IMR-90 (cell line): Measurements from ENCODE around the gene LEF1. TPM values are rescaled to one million over a fixed set of nuclear protein-coding genes. Genes with fewer than 3 reads are reported as not detected.

ENCODE experiments used
- ATAC-seq: fragments of 200-7000 bp; cut with Tn5 transposase; 2 replicates; pipeline ENCODE4 v1.9.1; 2020; ENCODE audit warnings: low read depth, mild to moderate bottlenecking, moderate library complexity
- BruUV-seq: library from RNA; stranded (reverse); fragments of 400-500 nt; replicated peaks from 2 replicates; lab custom pipeline; 2021; lab: Mats Ljungman, UMichigan
- CTCF ChIA-PET: fragments of 300-600 bp; formaldehyde crosslinking; extraction: SDS; loops from one replicate; lab custom pipeline; 2021; ENCODE audit warnings: antibody characterized with exemption; lab: Yijun Ruan, JAX
- POLR2A ChIA-PET: fragments of 300-600 bp; sonication (Branson Sonifier 250); formaldehyde crosslinking; loops from one replicate; lab custom pipeline; 2022; ENCODE audit warnings: antibody characterized with exemption; ENCODE audit not compliant: unreplicated experiment; lab: Charles Lee
- DNase-seq: peaks from one replicate; pipeline ENCODE4 v3.0.0; 2013
- H2AFZ ChIP-seq: replicated peaks from 2 replicates; pipeline ENCODE3; 2013; ENCODE audit warnings: low read length, mild to moderate bottlenecking; ENCODE audit not compliant: poor library complexity
- H2AK5ac ChIP-seq: 2 replicates; pipeline ENCODE4 v1.6.1; 2013; ENCODE audit warnings: low read depth, low read length, inconsistent platforms
- H2AK9ac ChIP-seq: replicated peaks from 2 replicates; pipeline ENCODE3; 2013; ENCODE audit warnings: mild to moderate bottlenecking, low read depth, low read length, moderate library complexity; ENCODE audit not compliant: poor library complexity
- H2BK120ac ChIP-seq: 2 replicates; pipeline ENCODE4 v1.6.1; 2013; ENCODE audit warnings: low read depth, low read length, inconsistent platforms
- H2BK15ac ChIP-seq: 3 replicates; pipeline ENCODE4 v1.6.1; 2013; ENCODE audit warnings: low read depth, low read length, inconsistent platforms
- H2BK20ac ChIP-seq: 2 replicates; pipeline ENCODE4 v1.6.1; 2013; ENCODE audit warnings: low read depth, mild to moderate bottlenecking, inconsistent platforms, low read length, moderate library complexity
- H2BK5ac ChIP-seq: 2 replicates; pipeline ENCODE4 v1.6.1; 2013; ENCODE audit warnings: mild to moderate bottlenecking, low read depth, low read length, inconsistent platforms; ENCODE audit not compliant: poor library complexity, severe bottlenecking
- H3K14ac ChIP-seq: replicated peaks from 2 replicates; pipeline ENCODE4 v1.6.1; 2013; ENCODE audit warnings: low read depth, low read length, inconsistent platforms
- H3K18ac ChIP-seq: 2 replicates; pipeline ENCODE4 v1.6.1; 2013; ENCODE audit warnings: low read depth, low read length, control low read depth
- H3K23ac ChIP-seq: 2 replicates; pipeline ENCODE4 v1.6.1; 2013; ENCODE audit warnings: low read depth, low read length, inconsistent platforms
- H3K27ac ChIP-seq: 2 replicates; pipeline ENCODE4 v1.5.1; 2013; ENCODE audit warnings: mild to moderate bottlenecking, control low read depth, low read length; ENCODE audit not compliant: insufficient read depth
- H3K27me3 ChIP-seq: 2 replicates; pipeline ENCODE4 v1.6.1; 2013; ENCODE audit warnings: low read length; ENCODE audit not compliant: control insufficient read depth, insufficient read depth
- H3K36me3 ChIP-seq: 2 replicates; pipeline ENCODE4 v1.6.1; 2013; ENCODE audit warnings: low read length, mixed read lengths; ENCODE audit not compliant: control insufficient read depth, insufficient read depth
- H3K4ac ChIP-seq: 2 replicates; pipeline ENCODE4 v1.6.1; 2013; ENCODE audit warnings: low read depth, low read length, inconsistent platforms
- H3K4me1 ChIP-seq: 2 replicates; pipeline ENCODE4 v1.6.1; 2013; ENCODE audit warnings: low read length, mixed read lengths; ENCODE audit not compliant: control insufficient read depth, insufficient read depth
- H3K4me2 ChIP-seq: 2 replicates; pipeline ENCODE4 v1.6.1; 2013; ENCODE audit warnings: low read depth, mild to moderate bottlenecking, control low read depth, low read length, moderate library complexity
- H3K4me3 ChIP-seq: 2 replicates; pipeline ENCODE4 v1.5.1; 2013; ENCODE audit warnings: low read depth, mild to moderate bottlenecking, control low read depth, low read length, moderate library complexity; ENCODE audit not compliant: insufficient read depth
- H3K56ac ChIP-seq: 2 replicates; pipeline ENCODE4 v1.6.1; 2013; ENCODE audit warnings: low read length, inconsistent platforms; ENCODE audit not compliant: insufficient read depth; ENCODE audit errors: extremely low read depth
- H3K79me1 ChIP-seq, 2 experiments: 2 replicates each; pipeline ENCODE4 v1.6.1; 2013; ENCODE audit warnings: low read length in 2 of 2, inconsistent platforms in 1 of 2, low read depth in 1 of 2
- H3K9ac ChIP-seq: 2 replicates; pipeline ENCODE4 v1.6.1; 2013; ENCODE audit warnings: low read depth, low read length, control low read depth
- H3K9me1 ChIP-seq: 2 replicates; pipeline ENCODE4 v1.6.1; 2013; ENCODE audit warnings: low read length, inconsistent platforms; ENCODE audit not compliant: insufficient read depth
- H3K9me3 ChIP-seq: 2 replicates; pipeline ENCODE4 v1.6.1; 2013; ENCODE audit warnings: low read length; ENCODE audit not compliant: control insufficient read depth, insufficient read depth
- H4K20me1 ChIP-seq: 2 replicates; pipeline ENCODE4 v1.6.1; 2013; ENCODE audit warnings: low read length, inconsistent platforms; ENCODE audit not compliant: insufficient read depth
- H4K5ac ChIP-seq: 2 replicates; pipeline ENCODE4 v1.6.1; 2013; ENCODE audit warnings: mild to moderate bottlenecking, low read depth, low read length, control low read depth
- H4K8ac ChIP-seq, 2 experiments: 2 replicates each; pipeline ENCODE4 v1.6.1; 2013; ENCODE audit warnings: low read depth in 2 of 2, low read length in 2 of 2, control low read depth in 1 of 2, inconsistent platforms in 1 of 2
- H4K91ac ChIP-seq: 2 replicates; pipeline ENCODE4 v1.6.1; 2013; ENCODE audit warnings: low read depth, low read length, inconsistent platforms; ENCODE audit not compliant: insufficient read depth
- BHLHE40 ChIP-seq: fragments of 150-350 bp; IDR thresholded peaks from 2 replicates; pipeline ENCODE4 v1.6.1; 2016; ENCODE audit warnings: mild to moderate bottlenecking, low read depth, low read length
- CEBPB ChIP-seq: IDR thresholded peaks from 2 replicates; pipeline ENCODE4 v1.6.1; 2012; ENCODE audit warnings: low read depth, low read length, improper control_type of control experiment
- CHD1 ChIP-seq: IDR thresholded peaks from 2 replicates; pipeline ENCODE4 v1.6.1; 2012; ENCODE audit warnings: low read depth, low read length, improper control_type of control experiment
- CTCF ChIP-seq: conservative IDR thresholded peaks from 2 replicates; pipeline ENCODE4 v1.5.1; 2012; ENCODE audit warnings: mild to moderate bottlenecking, low read depth, low read length, improper control_type of control experiment
- ELK1 ChIP-seq: fragments of 150-350 bp; IDR thresholded peaks from 2 replicates; pipeline ENCODE4 v1.6.1; 2016; ENCODE audit warnings: low read depth, mild to moderate bottlenecking, low read length, moderate library complexity, borderline replicate concordance
- FOS ChIP-seq: fragments of 150-350 bp; IDR thresholded peaks from 2 replicates; pipeline ENCODE4 v1.6.1; 2016; ENCODE audit warnings: low read depth, low read length
- MAFK ChIP-seq: IDR thresholded peaks from 2 replicates; pipeline ENCODE4 v1.6.1; 2012; ENCODE audit warnings: low read depth, low read length, improper control_type of control experiment
- MAZ ChIP-seq: IDR thresholded peaks from 2 replicates; pipeline ENCODE4 v1.6.1; 2012; ENCODE audit warnings: low read depth, mild to moderate bottlenecking, low read length, improper control_type of control experiment, moderate library complexity, borderline replicate concordance
- MXI1 ChIP-seq: IDR thresholded peaks from 2 replicates; pipeline ENCODE4 v1.6.1; 2012; ENCODE audit warnings: low read depth, mild to moderate bottlenecking, low read length, moderate library complexity, borderline replicate concordance
- NFE2L2 ChIP-seq: fragments of 150-350 bp; IDR thresholded peaks from 2 replicates; pipeline ENCODE4 v1.6.1; 2016; ENCODE audit warnings: low read depth, mild to moderate bottlenecking, low read length
- POLR2A ChIP-seq: IDR thresholded peaks from 2 replicates; pipeline ENCODE4 v1.6.1; 2012; ENCODE audit warnings: mild to moderate bottlenecking, low read depth, low read length
- RAD21 ChIP-seq: IDR thresholded peaks from 2 replicates; pipeline ENCODE4 v1.6.1; 2012; ENCODE audit warnings: low read length, improper control_type of control experiment
- RCOR1 ChIP-seq: IDR thresholded peaks from 2 replicates; pipeline ENCODE4 v1.6.1; 2012; ENCODE audit warnings: mild to moderate bottlenecking, low read length, improper control_type of control experiment; ENCODE audit not compliant: insufficient replicate concordance
- RFX5 ChIP-seq: IDR thresholded peaks from 2 replicates; pipeline ENCODE4 v1.8.0; 2012; ENCODE audit warnings: low read depth, mild to moderate bottlenecking, low read length, moderate library complexity
- SMC3 ChIP-seq: fragments of 150-350 bp; IDR thresholded peaks from 2 replicates; pipeline ENCODE4 v1.6.1; 2016; ENCODE audit warnings: low read depth, mild to moderate bottlenecking, antibody characterized with exemption, low read length, moderate library complexity
- USF2 ChIP-seq: fragments of 150-350 bp; IDR thresholded peaks from 2 replicates; pipeline ENCODE4 v1.6.1; 2017; ENCODE audit warnings: mild to moderate bottlenecking, antibody characterized with exemption, low read length, low read depth
- WGBS, 2 experiments: methylation state at CpG; one replicate each; pipeline versions ENCODE4 v1.1.5 to v1.1.7; 2013; ENCODE audit warnings: missing lambda C conversion rate in 2 of 2; ENCODE audit not compliant: insufficient read length in 1 of 2; ENCODE audit errors: extremely low coverage in 2 of 2; 5-methylcytosine and 5-hydroxymethylcytosine counted together
- dilution Hi-C: fragments of 300-500 bp; cut with HindIII; formaldehyde crosslinking; loops from one replicate; pipeline ENCODE4 v1.14.3; 2018; ENCODE audit warnings: low sequenced_read_pairs; ENCODE audit not compliant: unreplicated experiment
- in situ Hi-C: fragments of 300-500 bp; cut with MboI; formaldehyde crosslinking; loops from 3 replicates; pipeline ENCODE4 v1.14.3; 2019; ENCODE audit warnings: low sequenced_read_pairs, inconsistent platforms, mixed read lengths
- intact Hi-C: fragments of 100-400 bp; cut with micrococcal nuclease; formaldehyde crosslinking; loops from 2 replicates; pipeline ENCODE4 v1.10.0; 2022
- polyA plus RNA-seq, 3 experiments: library from polyadenylated mRNA; depleted of rRNA; stranded (reverse); fragments of >200 nt; gene quantifications; 2 replicates each; pipeline ENCODE4 v1.2.3, GENCODE V29; 2012; ENCODE audit warnings: low replicate concordance in 1 of 3
- total RNA-seq: library from RNA; depleted of rRNA; stranded (reverse); fragments of >200 nt; gene quantifications from 2 replicates; pipeline ENCODE4 v1.2.3, GENCODE V29; 2012

The LEF1 gene
- total and polyA plus RNA-seq, 2 of the 4 experiments (the other 2 are of a cell fraction): 1.7 to 1.8 TPM

GRCh38 chr4:108120789-108121188 lies 47.9 kb downstream of the LEF1 start:
- Histone ChIP-seq H3K18ac (no peak overlapping the region), H3K14ac (no peak overlapping the region), H3K27ac (no peak overlapping the region), H3K27me3 (no peaks in the 10 kb centered on the region), H3K4me3 (no peak overlapping the region), H2BK120ac (no peak overlapping the region), H3K4ac (no peak overlapping the region), H4K5ac (no peak overlapping the region), H3K36me3 (no peaks in the 10 kb centered on the region), H4K20me1 (no peaks in the 10 kb centered on the region), H3K9ac (no peak overlapping the region), H2AK9ac (no peak overlapping the region), H3K4me1 (no peaks in the 10 kb centered on the region; the same call in 1 of the 2 replicates), H2BK20ac (no peak overlapping the region), H3K79me1 (no peaks in the 10 kb centered on the region), H2AK5ac (no peak overlapping the region), H3K56ac (no peak overlapping the region), H4K8ac (no peak overlapping the region), H3K9me1 (no peaks in the 10 kb centered on the region), H3K9me3 (no peaks in the 10 kb centered on the region), H3K23ac (no peak overlapping the region), H2BK15ac (no peak overlapping the region), H2BK5ac (no peak overlapping the region), H4K91ac (no peak overlapping the region), H2AFZ (no peak overlapping the region), H3K4me2 (no peak overlapping the region)
- dilution Hi-C loops: no loop called here
- DNase-seq: no peak
- in situ Hi-C loops: no loop called here
- TF ChIP-seq ELK1: no peak
- TF ChIP-seq CTCF: no peak
- no peak for TF ChIP-seq RCOR1
- TF ChIP-seq USF2: no peak
- no peak for TF ChIP-seq MAZ
- no peak for TF ChIP-seq CEBPB
- no peak for TF ChIP-seq POLR2A
- TF ChIP-seq CHD1: no peak
- TF ChIP-seq NFE2L2: no peak
- no peak for TF ChIP-seq MAFK
- no peak for TF ChIP-seq SMC3
- TF ChIP-seq BHLHE40: no peak
- TF ChIP-seq RAD21: no peak
- no peak for TF ChIP-seq MXI1
- no peak for TF ChIP-seq RFX5
- TF ChIP-seq FOS: no peak
- no TSS peak for BruUV-seq
- ChIA-PET POLR2A (no interaction called here), CTCF (no interaction called here)
- intact Hi-C loops: no loop called here
- no peak for ATAC-seq
- WGBS, 2 experiments: no CpG with 5 or more reads among the region's 2 CpGs
